Cardiac muscle cell (in vitro differentiated cells and primary cell): Measurements from ENCODE around the gene EPN2. TPM values are rescaled to one million over a fixed set of nuclear protein-coding genes. Genes with fewer than 3 reads are reported as not detected.
"Not testable (repeated sequence)": the region's sequence is repeated elsewhere in the genome, so short reads cannot be mapped to it uniquely, and the experiment has no call there.

ENCODE experiments used
- DNase-seq, 2 donors: peaks; one replicate each; pipeline versions ENCODE4 v3.0.0 to v3.0.0-alpha.2; 2010 to 2017; ENCODE audit warnings: low read depth in 1 of 2, low spot score in 1 of 2
- H3K27ac ChIP-seq: fragments of 200-600 bp; sonication (generic); 2 replicates; pipeline ENCODE4 v1.5.1; 2016
- H3K27me3 ChIP-seq: fragments of 200-600 bp; sonication (generic); 2 replicates; pipeline ENCODE4 v1.6.0; 2016; ENCODE audit warnings: control low read depth
- H3K36me3 ChIP-seq: fragments of 200-600 bp; sonication (generic); 2 replicates; pipeline ENCODE4 v1.5.1; 2016; ENCODE audit warnings: control low read depth
- H3K4me1 ChIP-seq: fragments of 200-600 bp; sonication (generic); 2 replicates; pipeline ENCODE4 v1.8.1; 2017; ENCODE audit warnings: low read depth, mild to moderate bottlenecking, mixed run types
- H3K4me3 ChIP-seq: fragments of 200-600 bp; sonication (generic); 2 replicates; pipeline ENCODE4 v1.5.1; 2016; ENCODE audit warnings: mild to moderate bottlenecking
- H3K9me3 ChIP-seq: fragments of 200-600 bp; sonication (generic); 2 replicates; pipeline ENCODE4 v1.5.1; 2017; ENCODE audit warnings: low read depth, mild to moderate bottlenecking, control low read depth
- polyA plus RNA-seq: library from polyadenylated mRNA; unstranded; fragments of >200 nt; fragmentation: Nextera tagmentation; extraction: Ambion mirVana; gene quantifications from 2 replicates; pipeline ENCODE4 v1.2.1, GENCODE V29; 2016
- total RNA-seq: library from RNA; depleted of rRNA; stranded (reverse); fragments of >200 nt; gene quantifications from 2 replicates; pipeline ENCODE4 v1.2.3, GENCODE V29; 2016

EPN2 gene
- total RNA-seq = 32.5 and 43.5 TPM in 2 replicates
- 45.5 and 75.9 TPM in 2 replicates for polyA plus RNA-seq

- peak; percentile 71 to 73 for DNase-seq
- peak within 1 kb of the TSS; percentile 74 for H3K27ac ChIP-seq
These were observed at the start of gene EPN2 for GRCh38 chr17:19237139-19237388. TSS of gene EPN2 (plus strand) at chr17:19237366. CDS start at chr17:19283120, 45,754 bp downstream.

GRCh38 chr17:19187883-19188869 is 49.0 kb upstream of the EPN2 start:
- not testable (repeated sequence) for H3K4me1 ChIP-seq, H3K27me3 ChIP-seq, H3K9me3 ChIP-seq, DNase-seq, H3K36me3 ChIP-seq, H3K4me3 ChIP-seq
- peak overlapping the region; percentile 55 for H3K27ac ChIP-seq

More at GRCh38 chr17:19237139-19237388, at the start of gene EPN2:
- H3K27me3 ChIP-seq, H3K9me3 ChIP-seq, H3K36me3 ChIP-seq, H3K4me1 ChIP-seq: not testable (repeated sequence)
- H3K4me3 ChIP-seq = peak within 1 kb of the TSS; percentile 99

- not testable (repeated sequence) for H3K4me1 ChIP-seq, H3K4me3 ChIP-seq, H3K36me3 ChIP-seq, H3K27me3 ChIP-seq, H3K27ac ChIP-seq, DNase-seq, H3K9me3 ChIP-seq
These were observed 48.1 kb upstream of the EPN2 start for GRCh38 chr17:19188870-19189708.

GRCh38 chr17:19189781-19190405 is 47.3 kb upstream of the EPN2 start:
- H3K9me3 ChIP-seq, H3K4me3 ChIP-seq, H3K27ac ChIP-seq, H3K36me3 ChIP-seq, H3K27me3 ChIP-seq, H3K4me1 ChIP-seq, DNase-seq: not testable (repeated sequence)

- DNase-seq, H3K9me3 ChIP-seq, H3K36me3 ChIP-seq, H3K27ac ChIP-seq, H3K27me3 ChIP-seq, H3K4me1 ChIP-seq, H3K4me3 ChIP-seq: not testable (repeated sequence)
These were observed 40.6 kb upstream of the EPN2 start for GRCh38 chr17:19196382-19197204.

GRCh38 chr17:19202448-19202847 is 34.7 kb upstream of the EPN2 start:
- not testable (repeated sequence) for H3K27ac ChIP-seq, H3K27me3 ChIP-seq, H3K36me3 ChIP-seq, H3K4me1 ChIP-seq, DNase-seq, H3K9me3 ChIP-seq, H3K4me3 ChIP-seq

GRCh38 chr17:19203429-19203828 is 33.7 kb upstream of the EPN2 start:
- not testable (repeated sequence) for H3K27me3 ChIP-seq, H3K4me3 ChIP-seq, DNase-seq, H3K9me3 ChIP-seq, H3K36me3 ChIP-seq, H3K27ac ChIP-seq, H3K4me1 ChIP-seq

GRCh38 chr17:19215074-19215860 is 21.9 kb upstream of the EPN2 start:
- not testable (repeated sequence) for H3K27ac ChIP-seq, H3K4me1 ChIP-seq, H3K4me3 ChIP-seq, H3K27me3 ChIP-seq, DNase-seq, H3K36me3 ChIP-seq, H3K9me3 ChIP-seq

- H3K9me3 ChIP-seq, H3K4me3 ChIP-seq, H3K4me1 ChIP-seq, H3K27me3 ChIP-seq, H3K27ac ChIP-seq, H3K36me3 ChIP-seq, DNase-seq: not testable (repeated sequence)
These were observed 20.8 kb upstream of the EPN2 start for GRCh38 chr17:19216148-19216926.

- not testable (repeated sequence) for H3K4me3 ChIP-seq
These were observed 18.3 kb upstream of the EPN2 start for GRCh38 chr17:19218914-19219313.

GRCh38 chr17:19219384-19219783 is 17.8 kb upstream of the EPN2 start:
- not testable (repeated sequence) for H3K27ac ChIP-seq, H3K9me3 ChIP-seq, DNase-seq, H3K27me3 ChIP-seq, H3K36me3 ChIP-seq, H3K4me1 ChIP-seq, H3K4me3 ChIP-seq

More at GRCh38 chr17:19218914-19219313, 18.3 kb upstream of the EPN2 start:
- H3K36me3 ChIP-seq, H3K9me3 ChIP-seq, H3K27me3 ChIP-seq, H3K27ac ChIP-seq, H3K4me1 ChIP-seq, DNase-seq: not testable (repeated sequence)

- not testable (repeated sequence) for H3K27me3 ChIP-seq, H3K27ac ChIP-seq, H3K36me3 ChIP-seq, H3K4me3 ChIP-seq, H3K9me3 ChIP-seq, DNase-seq, H3K4me1 ChIP-seq
These were observed 17.0 kb upstream of the EPN2 start for GRCh38 chr17:19220195-19220594.
